Fibroblast of lung (primary cell): Measurements from ENCODE around the gene COL4A1. TPM values are rescaled to one million over a fixed set of nuclear protein-coding genes. Genes with fewer than 3 reads are reported as not detected.

Experiments used
- DNase-seq, 2 donors: peaks; one replicate each; pipeline versions ENCODE4 v3.0.0 to v3.0.0-alpha.2; 2010; ENCODE audit warnings: low read depth in 2 of 2
- H2AFZ ChIP-seq: 2 replicates; pipeline ENCODE4 v1.5.1; 2012; ENCODE audit warnings: low read length, control low read depth, inconsistent platforms
- H3K27ac ChIP-seq: 2 replicates; pipeline ENCODE4 v1.5.1; 2011; ENCODE audit warnings: low read length, control low read depth; ENCODE audit not compliant: insufficient read depth
- H3K27me3 ChIP-seq: 2 replicates; pipeline ENCODE4 v1.5.1; 2011; ENCODE audit warnings: mild to moderate bottlenecking, low read length; ENCODE audit not compliant: control insufficient read depth, insufficient read depth
- H3K36me3 ChIP-seq: 2 replicates; pipeline ENCODE4 v1.5.1; 2011; ENCODE audit warnings: low read length; ENCODE audit not compliant: control insufficient read depth, insufficient read depth
- H3K4me1 ChIP-seq: 2 replicates; pipeline ENCODE4 v1.5.1; 2011; ENCODE audit warnings: low read length; ENCODE audit not compliant: control insufficient read depth, insufficient read depth; ENCODE audit errors: extremely low read depth
- H3K4me2 ChIP-seq: 2 replicates; pipeline ENCODE4 v1.5.1; 2011; ENCODE audit warnings: low read length, control low read depth; ENCODE audit not compliant: insufficient read depth; ENCODE audit errors: extremely low read depth
- H3K4me3 ChIP-seq, 4 experiments: fragments of 200-600 bp in 1 of 4; sonication (generic) in 1 of 4; replicated peaks in 1 of 4; 2 replicates each; pipeline ENCODE4 v1.5.1; 2011 to 2016; ENCODE audit warnings: low read length in 4 of 4, low read depth in 3 of 4, mild to moderate bottlenecking in 3 of 4, control low read depth in 2 of 4, inconsistent platforms in 1 of 4, mixed read lengths in 1 of 4; ENCODE audit not compliant: insufficient read depth in 1 of 4; ENCODE audit errors: control extremely low read depth in 1 of 4
- H3K79me2 ChIP-seq: 2 replicates; pipeline ENCODE4 v1.5.1; 2012; ENCODE audit warnings: mild to moderate bottlenecking, low read length, inconsistent platforms; ENCODE audit not compliant: control insufficient read depth, insufficient read depth
- H3K9ac ChIP-seq: 2 replicates; pipeline ENCODE4 v1.5.1; 2011; ENCODE audit warnings: mild to moderate bottlenecking, low read length, control low read depth; ENCODE audit not compliant: insufficient read depth
- H3K9me3 ChIP-seq: 2 replicates; pipeline ENCODE4 v1.5.1; 2012; ENCODE audit warnings: low read depth, low read length; ENCODE audit not compliant: control insufficient read depth, insufficient read depth
- H4K20me1 ChIP-seq: 2 replicates; pipeline ENCODE4 v1.5.1; 2011; ENCODE audit warnings: low read length; ENCODE audit not compliant: control insufficient read depth, insufficient read depth; ENCODE audit errors: extremely low read depth
- EZH2 ChIP-seq: IDR thresholded peaks from 2 replicates; pipeline ENCODE4 v1.5.1; 2012; ENCODE audit warnings: low read length, control low read depth, mild to moderate bottlenecking; ENCODE audit errors: missing control alignments
- polyA plus RNA-seq, 2 donors: library from polyadenylated mRNA; depleted of rRNA in 1 of 2; stranded (reverse) in 1 of 2; unstranded in 1 of 2; fragments of >200 nt; gene quantifications; 2 replicates each; pipeline ENCODE4 v1.2.1, GENCODE V29; 2011 to 2012; ENCODE audit warnings: missing spikeins in 1 of 2
- total RNA-seq: library from RNA; depleted of rRNA; stranded (reverse); fragments of >200 nt; gene quantifications from 2 replicates; pipeline ENCODE4 v1.2.1, GENCODE V29; 2014
- TF ChIP-seq, protein P1 (sequence below), 2 donors: IDR thresholded peaks in 1 of 2; conservative IDR thresholded peaks in 1 of 2; 1 replicate in 1 of 2; 2 replicates in 1 of 2; pipeline ENCODE4 v1.5.1; 2011 to 2012; ENCODE audit warnings: low read length in 2 of 2, control low read depth in 1 of 2, inconsistent platforms in 1 of 2, low read depth in 1 of 2, mild to moderate bottlenecking in 1 of 2

Gene COL4A1
- total and polyA plus RNA-seq, 2 donors (not counting 1 experiment from before 2014, with no cell fraction given), result 34.0 to 607 TPM

DNA sequence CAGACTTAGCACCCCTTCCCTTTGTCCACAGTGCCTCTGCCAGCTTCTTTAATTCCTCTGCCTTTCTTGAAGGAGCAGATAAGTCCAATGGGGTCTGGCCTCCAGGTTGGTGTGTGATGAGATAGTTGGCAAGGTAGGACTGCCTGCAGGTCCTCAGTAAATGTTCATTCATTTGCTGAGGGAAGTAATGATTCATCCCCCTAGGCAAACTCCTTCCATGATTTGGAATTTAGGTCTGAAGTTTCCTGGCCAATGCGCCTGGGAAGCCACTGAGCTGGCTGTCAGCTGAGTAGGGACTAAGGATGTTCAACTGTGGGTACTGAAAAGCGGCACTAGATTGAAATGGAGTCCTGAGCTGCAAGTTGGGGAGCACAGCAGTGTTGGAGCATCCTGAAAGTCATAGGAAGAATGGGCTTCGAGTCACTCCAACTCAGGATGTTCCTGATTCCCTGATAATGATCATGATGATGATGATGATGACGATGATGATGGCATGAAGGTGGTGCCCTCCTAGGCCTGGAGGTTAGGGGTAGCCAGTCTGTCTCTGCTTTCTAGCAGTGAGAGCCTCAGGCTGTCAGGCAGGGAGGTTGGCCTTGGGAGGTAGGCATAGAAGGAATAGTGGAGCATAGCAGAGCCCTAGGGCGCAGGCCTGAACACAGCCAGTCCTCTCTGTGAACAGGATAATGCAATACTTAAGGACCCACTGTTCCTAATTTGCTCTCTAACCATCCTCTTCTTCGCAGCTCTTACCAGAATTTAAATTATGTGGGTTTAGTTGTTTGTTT is 44.9 kb upstream of the COL4A1 start:
- no peak for DNase-seq
- TF ChIP-seq, protein P1, sequence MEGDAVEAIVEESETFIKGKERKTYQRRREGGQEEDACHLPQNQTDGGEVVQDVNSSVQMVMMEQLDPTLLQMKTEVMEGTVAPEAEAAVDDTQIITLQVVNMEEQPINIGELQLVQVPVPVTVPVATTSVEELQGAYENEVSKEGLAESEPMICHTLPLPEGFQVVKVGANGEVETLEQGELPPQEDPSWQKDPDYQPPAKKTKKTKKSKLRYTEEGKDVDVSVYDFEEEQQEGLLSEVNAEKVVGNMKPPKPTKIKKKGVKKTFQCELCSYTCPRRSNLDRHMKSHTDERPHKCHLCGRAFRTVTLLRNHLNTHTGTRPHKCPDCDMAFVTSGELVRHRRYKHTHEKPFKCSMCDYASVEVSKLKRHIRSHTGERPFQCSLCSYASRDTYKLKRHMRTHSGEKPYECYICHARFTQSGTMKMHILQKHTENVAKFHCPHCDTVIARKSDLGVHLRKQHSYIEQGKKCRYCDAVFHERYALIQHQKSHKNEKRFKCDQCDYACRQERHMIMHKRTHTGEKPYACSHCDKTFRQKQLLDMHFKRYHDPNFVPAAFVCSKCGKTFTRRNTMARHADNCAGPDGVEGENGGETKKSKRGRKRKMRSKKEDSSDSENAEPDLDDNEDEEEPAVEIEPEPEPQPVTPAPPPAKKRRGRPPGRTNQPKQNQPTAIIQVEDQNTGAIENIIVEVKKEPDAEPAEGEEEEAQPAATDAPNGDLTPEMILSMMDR (conservative IDR thresholded peaks at IDR 0.05 in 1 of 2, IDR thresholded peaks at IDR 0.05 in 1 of 2; ENCODE audit: low read depth in 1 of 2, low read length in 2 of 2), result no peak
- TF ChIP-seq EZH2, result no peak
- Histone ChIP-seq H4K20me1 (no peaks in the 10 kb centered on the region), H3K27ac (no peak overlapping the region), H3K79me2 (peaks cover 35% of the 10 kb centered on the region), H3K4me2 (no peak overlapping the region), H3K4me1 (peaks cover 12% of the 10 kb centered on the region), H3K4me3 (no peak overlapping the region), H3K9me3 (no peaks in the 10 kb centered on the region), H3K27me3 (no peaks in the 10 kb centered on the region), H3K9ac (no peak overlapping the region), H3K36me3 (no peaks in the 10 kb centered on the region), H2AFZ (no peak overlapping the region)

GRCh38 chr13:110350509-110350908 is 43.6 kb upstream of the COL4A1 start:
- Histone ChIP-seq H3K4me3 (no peak overlapping the region), H2AFZ (no peak overlapping the region), H3K27ac (no peak overlapping the region), H3K27me3 (no peaks in the 10 kb centered on the region), H3K36me3 (no peaks in the 10 kb centered on the region), H4K20me1 (no peaks in the 10 kb centered on the region), H3K79me2 (peaks cover 39% of the 10 kb centered on the region), H3K9ac (no peak overlapping the region), H3K4me1 (peaks cover 14% of the 10 kb centered on the region), H3K4me2 (no peak overlapping the region), H3K9me3 (no peaks in the 10 kb centered on the region)
- no peak for TF ChIP-seq EZH2
- TF ChIP-seq, protein P1 (conservative IDR thresholded peaks at IDR 0.05 in 1 of 2, IDR thresholded peaks at IDR 0.05 in 1 of 2; ENCODE audit: low read depth in 1 of 2, low read length in 2 of 2), result no peak
- no peak for DNase-seq

DNA sequence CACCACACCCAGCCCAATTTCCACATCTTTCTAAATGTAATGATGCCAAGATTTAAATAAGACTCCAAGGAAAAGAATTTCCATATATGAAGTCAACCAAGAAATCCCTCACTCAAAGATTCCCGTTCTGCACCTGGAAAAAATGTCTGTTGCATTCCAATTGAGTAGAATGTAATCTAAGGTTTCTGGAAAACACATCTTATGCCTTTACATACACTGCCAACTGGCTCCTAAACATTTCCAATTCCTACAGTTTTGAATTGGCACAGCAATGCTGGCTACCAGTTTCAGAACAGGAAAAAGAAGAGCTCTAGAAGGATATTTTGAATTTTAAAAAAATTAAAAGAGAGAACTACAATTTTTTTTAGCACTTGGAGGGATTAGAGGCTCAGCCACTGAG is 43.1 kb upstream of the COL4A1 start:
- Histone ChIP-seq H3K4me2 (no peak overlapping the region), H3K9me3 (no peaks in the 10 kb centered on the region), H2AFZ (no peak overlapping the region), H3K9ac (no peak overlapping the region), H3K4me1 (peaks cover 14% of the 10 kb centered on the region), H3K27ac (no peak overlapping the region), H3K4me3 (no peak overlapping the region), H3K36me3 (no peaks in the 10 kb centered on the region), H4K20me1 (no peaks in the 10 kb centered on the region), H3K79me2 (peaks cover 39% of the 10 kb centered on the region), H3K27me3 (no peaks in the 10 kb centered on the region)
- no peak for DNase-seq
- no peak for TF ChIP-seq EZH2
- TF ChIP-seq, protein P1 (conservative IDR thresholded peaks at IDR 0.05 in 1 of 2, IDR thresholded peaks at IDR 0.05 in 1 of 2; ENCODE audit: low read depth in 1 of 2, low read length in 2 of 2), result no peak
